ENCODE measurements around the gene MEF2D. TPM values are rescaled to one million over a fixed set of nuclear protein-coding genes. Genes with fewer than 3 reads are reported as not detected.

Gene MEF2D
- total RNA-seq, 1 donor from 2014 or later: 20.7 TPM

DNA sequence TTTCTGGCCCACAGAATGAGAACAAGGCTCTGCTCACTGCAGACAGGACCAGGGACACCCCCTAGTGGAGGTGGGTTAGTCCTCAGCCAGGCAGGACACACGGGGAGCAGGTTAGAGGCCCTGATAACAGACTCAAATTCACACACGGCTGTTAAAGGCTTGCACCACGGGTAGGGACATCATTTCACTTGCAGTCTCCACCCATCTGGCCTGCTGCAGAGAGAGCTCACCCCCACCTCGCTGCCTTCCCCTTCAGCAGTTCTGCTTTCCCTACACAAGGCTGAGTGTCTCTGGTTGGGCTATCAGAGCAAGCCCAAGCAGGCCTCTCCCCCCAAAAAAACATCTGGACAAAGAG is 20.6 kb downstream of the MEF2D start:
- DNase-seq (ENCODE audit: extremely low spot score, unreplicated experiment): no peak
- peaks cover 11% of the 10 kb centered on the region for H3K36me3 Mint-ChIP-seq
- no peak overlapping the region for H3K4me3 Mint-ChIP-seq
- H3K27ac Mint-ChIP-seq: no peak overlapping the region
- no peaks in the 10 kb centered on the region for H3K27me3 Mint-ChIP-seq
- no peaks in the 10 kb centered on the region for H3K9me3 Mint-ChIP-seq
- TF ChIP-seq, protein P1, sequence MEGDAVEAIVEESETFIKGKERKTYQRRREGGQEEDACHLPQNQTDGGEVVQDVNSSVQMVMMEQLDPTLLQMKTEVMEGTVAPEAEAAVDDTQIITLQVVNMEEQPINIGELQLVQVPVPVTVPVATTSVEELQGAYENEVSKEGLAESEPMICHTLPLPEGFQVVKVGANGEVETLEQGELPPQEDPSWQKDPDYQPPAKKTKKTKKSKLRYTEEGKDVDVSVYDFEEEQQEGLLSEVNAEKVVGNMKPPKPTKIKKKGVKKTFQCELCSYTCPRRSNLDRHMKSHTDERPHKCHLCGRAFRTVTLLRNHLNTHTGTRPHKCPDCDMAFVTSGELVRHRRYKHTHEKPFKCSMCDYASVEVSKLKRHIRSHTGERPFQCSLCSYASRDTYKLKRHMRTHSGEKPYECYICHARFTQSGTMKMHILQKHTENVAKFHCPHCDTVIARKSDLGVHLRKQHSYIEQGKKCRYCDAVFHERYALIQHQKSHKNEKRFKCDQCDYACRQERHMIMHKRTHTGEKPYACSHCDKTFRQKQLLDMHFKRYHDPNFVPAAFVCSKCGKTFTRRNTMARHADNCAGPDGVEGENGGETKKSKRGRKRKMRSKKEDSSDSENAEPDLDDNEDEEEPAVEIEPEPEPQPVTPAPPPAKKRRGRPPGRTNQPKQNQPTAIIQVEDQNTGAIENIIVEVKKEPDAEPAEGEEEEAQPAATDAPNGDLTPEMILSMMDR (conservative IDR thresholded peaks at IDR 0.05): no peak
- peaks cover 6% of the 10 kb centered on the region for H3K4me1 Mint-ChIP-seq (ENCODE audit: unreplicated experiment)

DNA sequence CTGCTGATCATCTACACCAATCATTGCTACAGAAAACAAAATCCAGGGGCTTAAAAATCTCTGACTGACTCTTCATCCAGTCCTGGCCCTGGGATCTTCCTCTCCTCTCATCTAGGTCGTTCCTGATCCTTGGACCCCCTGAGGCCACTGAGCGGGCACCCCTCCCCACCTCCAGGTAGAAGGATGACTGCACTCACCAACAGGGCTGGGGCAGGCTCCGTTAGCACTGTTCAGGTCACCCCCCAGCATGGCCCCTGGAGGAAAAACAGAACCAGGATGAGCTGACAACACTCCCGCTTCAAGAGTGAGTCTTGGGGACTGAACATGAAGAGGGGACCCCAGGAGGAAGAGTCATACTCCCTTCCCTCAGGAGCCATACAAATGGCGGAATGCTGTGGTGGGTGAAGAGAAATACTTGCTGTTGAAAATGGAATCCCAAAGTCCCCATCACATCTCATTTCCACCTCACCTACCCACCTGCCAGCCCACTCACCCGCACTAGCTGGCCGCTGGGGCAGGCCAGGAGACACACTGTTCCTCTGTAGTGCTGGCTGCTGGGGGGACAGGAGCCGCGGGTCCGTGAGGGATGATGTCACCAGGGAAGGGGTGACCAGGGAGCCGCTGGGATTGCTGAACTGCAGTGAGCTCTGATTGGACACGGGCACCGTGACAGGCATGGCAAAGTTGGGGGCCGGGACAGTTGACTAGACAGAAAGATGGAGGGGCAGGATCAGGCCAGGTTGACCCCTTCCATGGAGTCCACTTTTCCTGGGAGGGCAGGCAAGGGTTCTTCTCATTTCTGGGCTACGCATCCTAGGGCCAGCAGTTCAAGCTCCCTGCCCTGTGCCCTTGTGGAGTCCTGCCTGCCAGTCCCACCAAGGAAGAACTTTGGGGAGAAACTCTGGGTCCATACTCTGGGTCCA is 21.2 kb downstream of the MEF2D start:
- no peaks in the 10 kb centered on the region for H3K9me3 Mint-ChIP-seq
- peaks cover 6% of the 10 kb centered on the region for H3K4me1 Mint-ChIP-seq (ENCODE audit: unreplicated experiment)
- peaks cover 11% of the 10 kb centered on the region for H3K36me3 Mint-ChIP-seq
- H3K4me3 Mint-ChIP-seq: no peak overlapping the region
- no peak for DNase-seq (ENCODE audit: extremely low spot score, unreplicated experiment)
- no peaks in the 10 kb centered on the region for H3K27me3 Mint-ChIP-seq
- TF ChIP-seq, protein P1 (conservative IDR thresholded peaks at IDR 0.05): no peak
- no peak overlapping the region for H3K27ac Mint-ChIP-seq

GRCh38 chr1:156478250-156478627 is 22.3 kb downstream of the MEF2D start:
- H3K4me3 Mint-ChIP-seq: no peak overlapping the region
- H3K9me3 Mint-ChIP-seq: no peaks in the 10 kb centered on the region
- TF ChIP-seq, protein P1 (conservative IDR thresholded peaks at IDR 0.05): no peak
- H3K27me3 Mint-ChIP-seq: no peaks in the 10 kb centered on the region
- no peak overlapping the region for H3K27ac Mint-ChIP-seq
- peaks cover 16% of the 10 kb centered on the region for H3K36me3 Mint-ChIP-seq
- H3K4me1 Mint-ChIP-seq (ENCODE audit: unreplicated experiment): peaks cover 6% of the 10 kb centered on the region
- DNase-seq (ENCODE audit: extremely low spot score, unreplicated experiment): no peak

- H3K9me3 Mint-ChIP-seq: no peaks in the 10 kb centered on the region
- no peak for DNase-seq (ENCODE audit: extremely low spot score, unreplicated experiment)
- TF ChIP-seq, protein P1 (conservative IDR thresholded peaks at IDR 0.05): no peak
- H3K36me3 Mint-ChIP-seq: peaks cover 16% of the 10 kb centered on the region
- peaks cover 6% of the 10 kb centered on the region for H3K4me1 Mint-ChIP-seq (ENCODE audit: unreplicated experiment)
- H3K4me3 Mint-ChIP-seq: no peak overlapping the region
- no peak overlapping the region for H3K27ac Mint-ChIP-seq
- no peaks in the 10 kb centered on the region for H3K27me3 Mint-ChIP-seq
Observed at GRCh38 chr1:156477526-156478249, 22.9 kb downstream of the MEF2D start.

DNA sequence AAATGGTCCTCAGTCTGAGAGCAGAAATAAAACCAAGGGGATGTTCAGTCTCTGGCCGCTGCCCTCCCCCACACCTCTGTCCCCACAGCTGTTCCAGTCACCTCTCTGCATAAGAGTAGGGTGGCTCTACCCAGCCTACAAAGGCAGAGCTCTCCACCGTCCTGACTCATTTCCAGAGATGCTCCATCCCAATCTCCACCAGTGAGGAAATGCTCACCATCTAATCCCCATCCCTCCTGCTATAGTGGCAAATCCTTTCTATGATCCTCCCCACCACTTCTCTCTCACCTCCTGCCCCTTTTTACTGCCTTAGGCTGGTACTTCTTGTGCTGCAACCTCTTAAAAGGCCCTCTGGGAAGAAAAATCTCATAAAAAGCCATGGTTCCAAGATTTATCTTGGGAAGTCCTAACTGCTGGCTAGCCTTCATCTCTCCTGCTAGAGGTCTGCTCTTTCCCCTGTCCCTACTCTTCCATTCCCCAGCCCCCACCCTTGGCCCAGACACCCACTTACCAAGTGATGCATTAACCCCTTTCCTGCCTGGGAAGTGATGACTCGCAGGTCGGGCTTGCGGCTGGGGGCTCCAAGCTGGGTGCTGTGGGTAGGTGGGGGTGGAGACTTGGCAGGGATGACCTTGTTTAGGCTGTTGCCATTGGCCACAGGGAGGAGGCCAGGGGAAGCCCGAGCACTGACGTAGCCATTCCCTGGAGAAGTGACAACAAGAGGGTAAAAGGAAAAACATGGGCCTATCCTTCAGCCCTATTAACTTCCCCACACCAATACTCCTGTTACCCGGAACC is 23.9 kb downstream of the MEF2D start:
- Mint-ChIP-seq H3K4me3 (no peak overlapping the region), H3K27ac (peak overlapping the region; percentile 67), H3K9me3 (no peaks in the 10 kb centered on the region), H3K36me3 (peaks cover 16% of the 10 kb centered on the region), H3K27me3 (no peaks in the 10 kb centered on the region), H3K4me1 (ENCODE audit: unreplicated experiment) (peaks cover 10% of the 10 kb centered on the region)
- no peak for DNase-seq (ENCODE audit: extremely low spot score, unreplicated experiment)
- TF ChIP-seq, protein P1 (conservative IDR thresholded peaks at IDR 0.05): no peak
